GM19395 (cell line): ENCODE measurements around the gene PDCD7.

Source experiments
- ATAC-seq: cut with Tn5 transposase; IDR thresholded peaks from one replicate; pipeline ENCODE4 v1.9.1; 2021; ENCODE audit warnings: mild to moderate bottlenecking, moderate library complexity; ENCODE audit not compliant: unreplicated experiment

PDCD7 gene

DNA sequence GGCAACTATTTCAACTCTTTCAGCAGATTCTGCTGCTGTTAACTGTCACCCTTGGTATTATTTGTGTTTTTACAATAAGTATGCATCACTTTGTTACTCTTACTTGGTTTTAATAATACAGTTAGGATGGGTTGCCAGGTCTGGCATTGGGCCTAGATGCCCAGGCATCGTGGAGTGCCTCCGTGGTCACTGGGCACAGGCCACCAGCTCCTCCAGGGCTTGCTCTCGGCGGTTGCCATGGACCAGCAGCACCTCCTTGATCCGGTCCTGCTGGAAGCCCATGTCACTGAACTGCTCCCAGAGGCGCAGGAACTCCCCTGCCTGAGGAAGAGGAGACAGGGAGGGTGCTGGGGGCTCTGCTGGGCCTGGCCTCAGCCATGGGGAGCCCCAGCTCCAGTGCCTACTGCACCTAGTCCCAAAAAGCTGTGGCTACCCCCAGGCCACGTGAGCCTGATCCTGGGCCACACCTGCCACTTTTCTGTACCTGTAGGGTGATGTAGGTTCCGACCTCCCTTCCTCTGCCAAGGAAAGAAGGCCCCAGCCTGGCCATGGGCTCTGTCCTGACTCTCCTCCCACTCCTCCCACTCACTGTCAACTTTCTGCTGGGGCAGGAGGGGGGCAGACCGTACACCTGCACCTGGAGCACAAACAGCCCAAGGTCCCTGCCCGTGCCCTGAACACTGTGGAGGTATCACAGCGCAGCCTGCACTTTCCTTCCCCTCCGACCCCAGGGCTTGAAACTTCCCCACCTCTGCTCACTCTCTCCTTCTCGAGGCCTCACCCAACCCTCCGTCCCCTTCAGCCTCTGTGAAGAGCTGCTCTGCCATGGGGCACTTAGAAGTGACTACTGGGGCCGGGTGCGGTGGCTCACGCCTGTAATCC, 40.5 kb downstream of the PDCD7 start:
- no peak for ATAC-seq

DNA sequence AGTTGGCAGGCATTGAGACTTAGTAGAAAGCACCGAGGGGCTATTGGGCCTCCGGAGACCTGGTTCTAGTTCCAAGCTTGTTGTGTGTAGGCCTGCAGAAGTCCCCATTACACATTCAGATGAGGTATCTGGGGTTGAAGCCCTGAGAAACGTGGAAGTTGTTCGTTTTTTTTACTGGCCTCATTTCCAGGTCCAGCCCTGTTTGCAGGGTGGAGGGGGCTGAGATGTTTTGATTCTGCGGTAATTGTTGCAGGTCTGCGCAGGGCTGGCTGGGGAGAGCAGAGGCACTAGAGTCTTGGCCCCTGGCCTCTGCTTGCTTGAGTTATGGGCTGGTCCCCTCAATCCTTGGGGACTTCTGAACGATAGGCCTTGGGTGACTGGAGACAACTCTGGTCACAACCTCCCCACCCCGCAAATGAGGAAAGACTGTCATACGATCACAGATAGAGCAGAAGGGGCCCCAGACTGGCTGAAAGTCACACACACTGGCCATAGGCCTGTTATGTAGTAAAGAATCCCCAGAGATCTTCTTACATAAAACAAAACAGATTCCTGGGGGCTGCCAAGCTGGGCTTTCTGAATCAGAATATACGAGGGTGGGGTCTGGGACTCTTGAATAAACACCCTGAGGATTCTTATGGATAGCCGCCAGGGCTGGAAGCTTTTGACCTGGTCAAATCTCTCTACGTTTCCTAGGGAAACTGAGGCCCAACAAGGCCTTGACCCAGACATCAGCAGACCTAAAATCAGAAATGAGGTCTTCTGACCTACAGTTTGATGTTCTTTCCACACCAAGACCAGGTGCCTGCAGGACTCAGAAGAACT, 41.5 kb downstream of the PDCD7 start:
- no peak for ATAC-seq

DNA sequence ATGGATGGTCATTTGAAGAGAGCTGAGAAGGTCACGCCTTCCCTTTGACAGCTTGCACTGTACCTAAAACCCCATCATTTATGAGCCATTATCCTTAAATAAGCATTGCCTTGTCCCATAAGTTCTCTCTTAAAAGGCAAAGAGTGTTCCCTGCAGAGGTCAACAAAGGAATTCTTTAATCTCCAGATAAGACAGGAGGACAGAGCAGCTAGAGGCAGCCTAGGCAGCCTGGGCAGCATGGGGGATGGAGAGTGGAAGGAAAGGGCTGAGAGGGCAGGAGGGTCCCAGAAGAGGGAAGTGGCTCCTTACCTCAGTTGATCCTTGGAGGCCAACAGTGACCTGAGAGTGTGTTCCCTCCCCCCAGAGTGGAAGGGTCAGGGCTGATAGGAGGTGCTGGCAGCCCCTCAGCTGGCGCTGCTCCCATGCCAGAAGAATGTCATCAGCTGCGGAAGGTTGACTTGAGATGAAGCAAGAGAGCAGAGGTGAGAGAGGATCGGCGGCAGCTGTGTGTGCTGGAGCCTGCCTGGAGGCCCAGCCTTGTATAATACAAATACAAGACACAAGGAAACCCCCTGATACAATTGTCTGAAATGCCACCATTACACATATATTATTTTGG, 44.3 kb downstream of the PDCD7 start:
- ATAC-seq = no peak

GRCh38 chr15:65088643-65089021, 45.0 kb downstream of the PDCD7 start:
- no peak for ATAC-seq

GRCh38 chr15:65087873-65088642, 45.5 kb downstream of the PDCD7 start:
- ATAC-seq = no peak

DNA sequence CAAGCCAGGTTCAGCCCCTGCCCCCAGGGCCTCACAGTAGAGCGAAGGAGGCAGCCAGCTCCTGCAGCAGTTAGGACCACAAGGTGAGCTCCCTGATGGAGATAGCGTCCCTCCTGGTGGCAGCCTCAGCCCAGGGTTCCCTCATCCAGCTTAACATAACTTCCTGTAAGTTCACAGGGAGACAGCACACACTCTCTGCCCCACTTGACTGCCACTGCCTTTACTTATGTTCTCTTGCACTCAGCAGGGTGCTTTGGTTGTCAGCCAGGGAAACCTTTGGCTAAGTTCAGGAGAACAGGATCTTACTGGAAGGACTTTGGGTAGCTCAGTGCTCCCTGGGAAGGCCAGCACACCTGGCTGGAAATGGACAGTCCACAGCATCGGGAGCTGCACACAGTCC, 46.2 kb downstream of the PDCD7 start:
- no peak for ATAC-seq

DNA sequence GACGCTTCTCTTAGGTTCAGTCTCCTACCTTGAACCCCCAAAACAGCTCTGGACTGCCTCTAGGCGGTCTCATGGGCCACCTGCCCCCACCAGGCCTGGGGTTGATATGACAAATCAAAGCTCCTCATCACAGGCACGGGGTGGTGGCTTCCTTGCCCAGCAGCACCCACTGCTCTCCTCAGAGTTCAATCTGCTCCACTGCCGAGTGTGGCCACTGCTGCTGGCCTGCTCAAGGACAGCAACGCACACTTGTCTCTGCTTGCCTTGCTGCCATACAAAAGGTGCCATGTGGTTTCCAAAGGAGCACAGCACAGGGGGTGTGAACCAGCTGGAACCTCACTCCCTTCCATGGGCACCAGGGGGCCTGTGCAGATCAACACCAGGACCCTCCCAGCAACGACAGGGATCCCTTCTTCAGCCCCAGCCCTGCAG, 46.9 kb downstream of the PDCD7 start:
- no peak for ATAC-seq

DNA sequence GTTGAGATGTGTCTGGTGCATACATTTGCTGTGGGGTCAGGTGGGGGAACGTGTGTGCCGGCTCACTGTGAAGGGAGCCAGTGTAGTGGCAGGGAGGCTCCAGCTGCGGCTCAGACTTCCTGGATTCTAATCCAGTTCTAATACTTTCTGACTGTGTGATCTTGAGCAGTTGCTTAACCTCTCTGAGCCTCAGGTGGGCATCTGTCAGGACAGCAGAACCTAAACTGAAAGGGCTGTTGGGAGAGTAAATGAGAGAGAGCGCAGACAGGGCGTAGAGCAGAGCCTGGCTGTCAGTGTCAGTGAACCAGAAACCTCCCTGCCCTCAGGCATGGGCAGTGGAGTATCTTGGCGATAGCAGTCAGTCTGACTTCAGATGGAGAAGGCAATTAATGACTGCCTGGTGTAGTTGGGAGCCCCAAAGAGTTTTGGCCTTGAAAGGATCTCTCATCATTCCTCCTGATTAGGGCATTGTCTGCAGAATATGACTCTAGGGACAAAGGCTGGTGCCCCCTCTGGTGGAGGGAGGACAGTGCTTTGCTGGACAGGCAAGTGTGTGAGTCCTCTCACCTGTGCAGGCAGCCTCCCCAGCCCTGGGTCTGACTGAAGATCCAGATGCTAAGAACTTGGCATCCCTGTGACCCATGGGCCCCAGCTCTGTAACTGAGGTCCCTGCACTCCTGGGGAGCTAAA, 47.5 kb downstream of the PDCD7 start:
- ATAC-seq = no peak

- no peak for ATAC-seq
Observed at GRCh38 chr15:65085207-65085753, 48.3 kb downstream of the PDCD7 start.

DNA sequence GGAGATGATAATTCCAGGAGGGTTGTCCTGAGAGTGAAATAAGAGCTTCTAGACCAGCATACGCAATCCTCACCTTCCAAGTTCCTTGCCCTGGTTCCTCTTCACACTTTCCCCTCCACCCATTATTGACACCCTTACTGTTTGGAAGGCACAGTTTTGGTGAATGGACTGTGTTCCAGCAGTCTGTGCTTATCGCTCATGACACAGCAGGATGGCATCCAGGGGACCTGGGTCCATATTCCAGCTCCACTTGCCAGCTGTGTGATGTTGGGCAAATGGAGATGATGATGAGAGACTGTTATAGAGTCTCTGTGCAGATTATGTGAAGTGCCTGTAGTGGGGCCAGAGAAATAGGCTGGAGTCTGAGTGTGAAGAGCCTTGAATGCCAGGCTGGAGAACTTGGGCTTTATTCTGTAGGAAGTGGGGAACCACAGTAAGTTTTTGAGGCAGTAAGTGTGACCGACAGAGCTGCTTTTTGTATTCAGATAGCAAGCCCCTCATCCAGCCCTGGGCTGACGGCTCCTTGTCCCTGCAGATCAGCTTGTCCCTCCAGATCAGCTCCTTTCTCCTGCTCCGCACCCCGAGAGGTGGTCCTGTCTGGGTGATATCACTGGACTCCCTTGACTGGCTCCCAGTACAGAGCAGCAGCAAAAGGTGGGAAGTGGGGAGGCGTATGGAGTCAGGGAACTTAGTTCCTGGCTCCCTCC, 49.0 kb downstream of the PDCD7 start:
- no peak for ATAC-seq

DNA sequence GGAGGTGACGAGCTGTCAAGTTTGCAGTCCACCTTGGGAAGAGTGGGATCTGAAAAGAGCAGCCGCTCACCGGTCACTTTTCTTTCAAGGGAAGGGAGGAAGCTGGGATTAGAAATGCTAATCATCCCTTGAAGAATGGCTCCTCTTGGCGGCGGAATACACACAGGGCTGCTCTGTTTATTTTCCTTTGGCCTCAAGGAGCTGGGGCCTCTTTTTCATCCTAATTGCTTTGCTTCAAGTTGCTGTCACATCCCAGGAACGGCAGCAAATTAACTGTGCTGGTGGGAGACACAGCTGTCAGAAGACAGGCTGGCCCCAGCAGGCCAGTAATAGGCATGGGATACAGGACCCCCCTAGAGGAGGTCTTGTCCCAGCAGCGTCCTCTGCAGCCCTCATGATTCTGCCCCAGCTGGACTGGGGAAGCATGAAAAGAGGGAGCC, 50.3 kb downstream of the PDCD7 start:
- ATAC-seq = no peak

GRCh38 chr15:65082303-65082953, 51.2 kb downstream of the PDCD7 start:
- ATAC-seq = no peak

GRCh38 chr15:65081758-65082157, 51.9 kb downstream of the PDCD7 start:
- ATAC-seq = no peak

- ATAC-seq = no peak
Observed at GRCh38 chr15:65081270-65081669, 52.3 kb downstream of the PDCD7 start.

- no peak for ATAC-seq
Observed at GRCh38 chr15:65079580-65079979, 54.0 kb downstream of the PDCD7 start.

DNA sequence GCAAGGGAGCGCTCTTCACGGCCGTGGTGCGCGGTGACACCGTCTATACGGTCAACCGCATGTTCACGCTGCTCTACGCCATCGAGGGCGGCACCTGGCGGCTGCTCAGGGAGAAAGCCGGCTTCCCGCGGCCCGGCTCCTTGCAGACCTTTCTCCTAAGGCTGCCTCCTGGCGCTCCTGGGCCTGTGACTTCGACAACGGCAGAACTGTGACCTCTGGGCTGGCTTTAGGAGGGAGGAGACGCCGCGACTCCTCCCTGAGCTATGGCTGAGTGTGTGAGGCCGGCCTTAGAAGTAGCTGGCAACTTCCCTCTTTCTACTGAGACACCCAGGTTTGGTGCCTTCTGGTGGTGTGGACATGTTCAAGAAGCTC, 55.6 kb downstream of the PDCD7 start:
- no peak for ATAC-seq

GRCh38 chr15:65077291-65077980, 56.2 kb downstream of the PDCD7 start:
- no peak for ATAC-seq
